Measurements from ENCODE around the gene MFN2. TPM values are rescaled to one million over a fixed set of nuclear protein-coding genes. Genes with fewer than 3 reads are reported as not detected.
"Not testable (repeated sequence)": the region's sequence is repeated elsewhere in the genome, so short reads cannot be mapped to it uniquely, and the experiment has no call there.

The MFN2 gene
- total RNA-seq, 1 donor from 2014 or later = 78.9 TPM

DNA sequence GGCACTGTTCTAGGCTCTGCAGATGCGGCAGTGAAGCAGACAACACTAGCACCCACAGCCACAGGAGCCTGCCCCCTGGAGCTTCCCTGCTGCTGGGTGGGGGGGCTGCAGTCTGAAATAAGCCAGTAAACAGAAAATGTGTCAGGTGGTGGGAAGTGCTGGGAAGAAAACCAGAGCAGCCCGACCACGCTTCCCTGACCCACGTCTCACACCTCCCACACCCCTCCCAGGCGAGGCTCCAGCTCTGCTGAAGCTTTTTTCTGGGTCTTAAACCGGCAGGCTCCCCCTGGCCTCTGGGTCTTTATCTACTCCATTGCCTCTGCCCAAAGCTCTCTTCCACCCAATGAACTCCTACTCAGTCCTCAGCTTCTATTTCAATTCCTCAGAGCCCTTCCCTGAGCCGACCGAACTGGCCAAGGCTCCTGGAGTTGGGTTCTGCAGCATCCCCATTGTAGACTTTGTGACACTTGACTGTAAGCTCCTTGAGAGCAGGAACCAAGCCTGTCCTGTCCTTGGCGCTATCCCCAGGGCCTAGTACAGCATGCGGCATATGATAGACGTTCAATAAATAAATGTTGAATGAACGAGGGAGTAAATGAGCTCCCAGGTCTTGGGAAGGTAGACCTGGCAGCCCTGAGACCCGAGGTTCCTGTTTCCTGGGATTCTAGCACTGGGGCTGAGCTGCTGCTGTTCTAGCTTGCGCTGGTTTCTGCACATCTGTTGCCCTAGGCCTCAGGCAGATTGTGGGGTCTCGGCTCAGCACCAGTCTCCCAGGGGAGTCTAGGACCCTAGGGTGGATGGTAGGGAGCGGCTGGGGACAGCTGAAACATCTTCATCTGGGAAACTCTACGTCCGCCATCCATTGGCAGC, 57.5 kb downstream of the MFN2 start:
- H3K27me3 Mint-ChIP-seq (ENCODE audit: low read depth) = no peaks in the 10 kb centered on the region
- peaks cover 31% of the 10 kb centered on the region for H3K4me1 Mint-ChIP-seq
- no peak overlapping the region for H3K4me3 Mint-ChIP-seq
- no peaks in the 10 kb centered on the region for H3K9me3 Mint-ChIP-seq
- TF ChIP-seq CTCF (conservative IDR thresholded peaks at IDR 0.05) = no peak
- peak overlapping the region; percentile 69 for H3K27ac Mint-ChIP-seq (ENCODE audit: unreplicated experiment)
- no peaks in the 10 kb centered on the region for H3K36me3 Mint-ChIP-seq (ENCODE audit: low read depth)
- DNase-seq (ENCODE audit: low read depth, low spot score) = no peak

DNA sequence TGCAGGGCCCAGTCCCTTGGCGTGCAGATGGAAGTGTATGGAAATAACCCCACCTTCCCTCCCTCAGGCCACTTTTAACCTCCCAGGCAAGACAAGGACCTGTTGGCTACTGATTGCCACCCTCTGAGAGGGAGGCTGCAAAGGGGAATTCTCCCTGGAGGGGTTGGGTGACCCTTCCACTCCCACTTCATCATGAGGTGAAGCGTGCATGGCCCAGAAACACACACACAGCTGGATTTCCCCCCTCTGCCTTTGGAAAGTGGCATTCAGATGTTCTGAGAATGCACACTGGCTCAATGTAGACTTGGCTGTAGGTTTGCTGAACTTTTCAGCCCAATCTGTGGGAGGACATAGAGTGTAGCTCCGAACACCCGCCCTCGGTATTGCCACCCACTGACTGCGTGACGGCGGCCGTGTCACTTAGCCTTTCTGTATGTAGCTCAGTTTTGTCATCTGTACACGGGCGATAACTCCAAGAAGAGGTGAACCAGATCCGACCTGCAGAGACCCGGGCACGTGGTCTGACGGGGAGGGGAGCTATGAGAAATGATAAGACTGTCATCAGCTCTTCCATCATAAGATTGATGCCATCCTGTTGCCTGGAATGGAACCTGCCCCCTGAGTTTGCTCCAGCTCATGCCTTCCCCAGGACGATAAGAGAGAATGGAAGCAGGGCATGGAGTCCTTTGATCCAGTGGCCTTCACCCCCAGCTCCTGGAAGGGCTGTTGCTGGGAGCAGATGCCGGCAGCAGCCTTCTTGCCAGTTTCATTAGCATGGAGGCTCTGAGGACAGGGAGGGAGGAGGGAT, 58.3 kb downstream of the MFN2 start:
- no peak for DNase-seq (ENCODE audit: low read depth, low spot score)
- no peaks in the 10 kb centered on the region for H3K36me3 Mint-ChIP-seq (ENCODE audit: low read depth)
- no peak overlapping the region for H3K4me3 Mint-ChIP-seq
- no peaks in the 10 kb centered on the region for H3K27me3 Mint-ChIP-seq (ENCODE audit: low read depth)
- H3K9me3 Mint-ChIP-seq = no peaks in the 10 kb centered on the region
- H3K27ac Mint-ChIP-seq (ENCODE audit: unreplicated experiment) = no peak overlapping the region
- no peak for TF ChIP-seq CTCF (conservative IDR thresholded peaks at IDR 0.05)
- H3K4me1 Mint-ChIP-seq = peaks cover 31% of the 10 kb centered on the region

GRCh38 chr1:12039164-12039525, 58.9 kb downstream of the MFN2 start:
- no peak for DNase-seq (ENCODE audit: low read depth, low spot score)
- no peak overlapping the region for H3K4me3 Mint-ChIP-seq
- H3K27me3 Mint-ChIP-seq (ENCODE audit: low read depth) = no peaks in the 10 kb centered on the region
- peaks cover 30% of the 10 kb centered on the region for H3K4me1 Mint-ChIP-seq
- no peaks in the 10 kb centered on the region for H3K36me3 Mint-ChIP-seq (ENCODE audit: low read depth)
- no peaks in the 10 kb centered on the region for H3K9me3 Mint-ChIP-seq
- no peak overlapping the region for H3K27ac Mint-ChIP-seq (ENCODE audit: unreplicated experiment)
- no peak for TF ChIP-seq CTCF (conservative IDR thresholded peaks at IDR 0.05)

DNA sequence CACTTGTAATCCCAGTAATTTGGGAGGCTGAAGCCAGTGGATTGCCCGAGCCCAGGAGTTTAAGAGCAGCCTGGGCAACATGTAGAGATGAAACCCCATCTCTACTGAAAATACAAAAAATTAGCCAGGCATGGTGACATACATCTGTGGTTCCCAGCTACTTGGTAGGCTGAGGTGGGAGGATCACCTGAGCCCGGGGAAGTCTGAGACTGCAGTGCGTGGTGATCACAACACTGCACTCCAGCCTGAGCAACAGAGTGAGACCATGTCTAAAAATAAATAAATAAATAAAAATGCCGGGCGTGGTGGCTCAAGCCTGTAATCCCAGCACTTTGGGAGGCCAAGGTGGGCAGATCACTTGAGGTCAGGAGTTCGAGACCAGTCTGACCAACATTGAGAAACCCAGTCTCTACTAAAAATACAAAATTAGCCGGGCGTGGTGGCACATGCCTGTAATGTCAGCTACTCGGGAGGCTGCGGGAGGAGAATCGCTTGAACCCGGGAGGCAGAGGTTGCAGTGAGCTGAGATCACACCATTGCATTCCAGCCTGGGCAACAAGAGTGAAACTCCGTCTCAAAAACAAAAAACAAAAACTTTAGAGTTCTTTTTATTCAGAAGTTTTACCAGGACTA, 59.7 kb downstream of the MFN2 start:
- not testable (repeated sequence) for H3K9me3 Mint-ChIP-seq; H3K36me3 Mint-ChIP-seq (ENCODE audit: low read depth); H3K27me3 Mint-ChIP-seq (ENCODE audit: low read depth); H3K27ac Mint-ChIP-seq (ENCODE audit: unreplicated experiment); DNase-seq (ENCODE audit: low read depth, low spot score); H3K4me3 Mint-ChIP-seq
- H3K4me1 Mint-ChIP-seq = peaks cover 24% of the 10 kb centered on the region

GRCh38 chr1:12040457-12041051, 60.3 kb downstream of the MFN2 start:
- H3K4me1 Mint-ChIP-seq = peaks cover 18% of the 10 kb centered on the region
- no peak overlapping the region for H3K4me3 Mint-ChIP-seq
- no peak overlapping the region for H3K27ac Mint-ChIP-seq (ENCODE audit: unreplicated experiment)
- no peaks in the 10 kb centered on the region for H3K9me3 Mint-ChIP-seq
- TF ChIP-seq CTCF (conservative IDR thresholded peaks at IDR 0.05) = no peak
- DNase-seq (ENCODE audit: low read depth, low spot score) = no peak
- H3K27me3 Mint-ChIP-seq (ENCODE audit: low read depth) = no peaks in the 10 kb centered on the region
- no peaks in the 10 kb centered on the region for H3K36me3 Mint-ChIP-seq (ENCODE audit: low read depth)

DNA sequence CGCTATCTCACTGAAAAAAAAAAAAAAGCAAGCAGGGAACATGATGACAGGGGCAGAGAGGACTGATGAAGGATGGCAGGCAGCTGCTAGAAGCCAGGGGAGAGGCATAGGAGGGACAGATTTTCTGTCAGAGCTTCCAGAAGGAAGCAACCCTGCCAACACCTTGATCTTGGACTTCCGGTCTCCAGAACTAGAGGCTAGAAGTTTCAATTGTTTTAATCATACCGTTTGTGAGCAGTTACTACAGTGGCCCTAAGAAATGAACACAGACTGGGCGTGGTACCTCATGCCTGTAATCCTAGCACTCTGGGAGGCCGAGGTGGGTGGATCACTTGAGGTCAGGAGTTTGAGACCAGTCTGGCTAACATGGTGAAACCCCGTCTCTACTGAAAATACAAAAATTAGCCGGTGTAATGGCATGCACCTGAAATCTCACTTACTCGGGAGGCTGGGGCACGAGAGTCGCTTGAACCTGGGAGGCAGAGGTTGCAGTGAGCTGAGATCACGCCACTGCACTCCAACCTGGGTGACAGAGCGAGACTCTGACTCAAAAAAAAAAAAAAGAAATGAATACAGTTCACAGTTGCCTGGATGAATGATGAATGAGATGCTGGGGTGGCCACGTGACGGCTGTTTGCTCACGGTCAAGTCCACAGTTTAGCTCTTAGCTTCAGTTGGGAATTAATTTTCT, 64.1 kb downstream of the MFN2 start:
- H3K27ac Mint-ChIP-seq (ENCODE audit: unreplicated experiment); H3K4me3 Mint-ChIP-seq; H3K9me3 Mint-ChIP-seq; H3K27me3 Mint-ChIP-seq (ENCODE audit: low read depth); H3K36me3 Mint-ChIP-seq (ENCODE audit: low read depth); DNase-seq (ENCODE audit: low read depth, low spot score); H3K4me1 Mint-ChIP-seq: not testable (repeated sequence)
